Measurements from ENCODE around the gene TIGD6.

GRCh38 chr5:150026682-150027172, 26.3 kb upstream of the TIGD6 start:
- TF ChIP-seq POLR2A (IDR thresholded peaks at IDR 0.05) (no peak), CTCF (IDR thresholded peaks at IDR 0.05) (no peak)
